Left lung (tissue), 10 donors: ENCODE data around the gene PRRC2A. TPM values are rescaled to one million over a fixed set of nuclear protein-coding genes. Genes with fewer than 3 reads are reported as not detected.

Experiments
- ATAC-seq: fragments of 200-7000 bp; cut with Tn5 transposase; one replicate; pipeline ENCODE4 v1.9.1; 2020; ENCODE audit warnings: moderate library complexity
- DNase-seq, 4 donors: peaks; one replicate each; pipeline ENCODE4 v3.0.0-alpha.2; 2013 to 2020
- H3K27ac ChIP-seq, 2 donors: fragments of 200-600 bp; sonication (generic) in 1 of 2; one replicate each; pipeline versions ENCODE4 v1.5.0 to v1.8.0; 2020 to 2021
- H3K27me3 ChIP-seq, 2 donors: fragments of 200-600 bp; sonication (generic) in 1 of 2; one replicate each; pipeline versions ENCODE4 v1.5.0 to v1.8.0; 2020 to 2021
- H3K36me3 ChIP-seq, 2 donors: fragments of 200-600 bp; sonication (generic) in 1 of 2; one replicate each; pipeline versions ENCODE4 v1.5.0 to v1.8.0; 2020 to 2021
- H3K4me1 ChIP-seq, 2 donors: fragments of 200-600 bp; one replicate each; pipeline ENCODE4 v1.8.0; 2021
- H3K4me3 ChIP-seq, 2 donors: fragments of 200-600 bp; sonication (generic) in 1 of 2; one replicate each; pipeline versions ENCODE4 v1.5.0 to v1.8.0; 2020 to 2021; ENCODE audit warnings: mild to moderate bottlenecking in 1 of 2
- H3K9me3 ChIP-seq, 2 donors: fragments of 200-600 bp; sonication (generic) in 1 of 2; one replicate each; pipeline versions ENCODE4 v1.5.0 to v1.8.0; 2020 to 2021
- CTCF ChIP-seq, 2 donors: fragments of 200-600 bp; sonication (generic) in 1 of 2; IDR thresholded peaks; one replicate each; pipeline versions ENCODE4 v1.5.0 to v1.8.0; 2021; ENCODE audit warnings: antibody characterized with exemption in 2 of 2
- intact Hi-C, 2 donors: fragments of 100-400 bp; cut with DNase I; formaldehyde crosslinking; loops; one replicate each; pipeline versions ENCODE4 v1.11.2 to v1.14.2; 2022
- polyA plus RNA-seq, 6 donors: library from polyadenylated mRNA; unstranded; fragments of 120-200 nt; gene quantifications; one replicate each; pipeline ENCODE4 v1.2.1, GENCODE V29; 2013; ENCODE audit not compliant: insufficient read length in 6 of 6
- total RNA-seq, 2 donors: library from RNA; stranded (reverse); fragmentation: NEBNext Ultra II Directional; extraction: Animal tissue kit (Norgen Biotek cat#: 25700); gene quantifications; one replicate each; pipeline ENCODE4 v1.2.1, GENCODE V29; 2021
- donor health status: DM: no; HTN: yes; CAD: no.
- donor health status: DM: no; HTN: no; CAD: no.

PRRC2A gene
- total and polyA plus RNA-seq, 8 donors: 130 to 201 (median 164) TPM

- Histone ChIP-seq H3K36me3 (peaks cover 0 to 22% of the 10 kb centered on the region in 2 donors), H3K27me3 (no peaks in the 10 kb centered on the region), H3K4me1 (peaks cover 5 to 18% of the 10 kb centered on the region in 2 donors), H3K4me3 (no peak overlapping the region), H3K9me3 (no peaks in the 10 kb centered on the region), H3K27ac (no peak overlapping the region)
- no peak for ATAC-seq
- no peak for TF ChIP-seq CTCF (IDR thresholded peaks at IDR 0.05)
- DNase-seq: no peak
- intact Hi-C loops: loop anchor here in 1 of 2 donors (10.0 kb wide), 2 partner anchors 188 to 278 kb away; partner anchors contain the start of genes NELFE, NEU1 and SKIC2
Observed at GRCh38 chr6:31676904-31677303, 56.4 kb downstream of the PRRC2A start.

- DNase-seq (no peak), ATAC-seq (no peak)
- H3K27me3 ChIP-seq: no peaks in the 10 kb centered on the region
- H3K9me3 ChIP-seq: no peaks in the 10 kb centered on the region
- TF ChIP-seq CTCF (IDR thresholded peaks at IDR 0.05): no peak
- peaks cover 0 to 12% of the 10 kb centered on the region in 2 donors for H3K36me3 ChIP-seq
- H3K4me1 ChIP-seq: peaks cover 5 to 19% of the 10 kb centered on the region in 2 donors
- intact Hi-C loops: loop anchor here in 1 of 2 donors (10.0 kb wide), 2 partner anchors 187 to 277 kb away; partner anchors contain the start of genes NELFE, NEU1 and SKIC2
- no peak overlapping the region for H3K27ac ChIP-seq
- H3K4me3 ChIP-seq: no peak overlapping the region
Observed at GRCh38 chr6:31677955-31678354, 57.4 kb downstream of the PRRC2A start.

- DNase-seq (peak; percentile 86 to 95 (median 90)), ATAC-seq (peak; percentile 92)
- Histone ChIP-seq H3K27me3 (no peaks in the 10 kb centered on the region), H3K4me1 (peaks cover 5 to 24% of the 10 kb centered on the region in 2 donors), H3K9me3 (no peaks in the 10 kb centered on the region), H3K27ac (peak within 1 kb of the TSS; percentile 60 to 82), H3K36me3 (peaks cover 0 to 15% of the 10 kb centered on the region in 2 donors), H3K4me3 (peak within 1 kb of the TSS; percentile 38 to 50)
- intact Hi-C loops: no loop called here
- TF ChIP-seq CTCF (IDR thresholded peaks at IDR 0.05): peak; percentile 41 to 75
Observed at GRCh38 chr6:31680226-31681134, 60.0 kb downstream of the PRRC2A start, which contains the start of gene LY6G5C. Gene LY6G5C (minus strand): TSS chr6:31681067. CDS start chr6:31680373, 694 bp downstream.

GRCh38 chr6:31681135-31681671, 60.7 kb downstream of the PRRC2A start:
- intact Hi-C loops: no loop called here

More at GRCh38 chr6:31681135-31681671, 60.7 kb downstream of the PRRC2A start:
- peak overlapping the region; percentile 60 to 82 for H3K27ac ChIP-seq
- no peak for TF ChIP-seq CTCF (IDR thresholded peaks at IDR 0.05)
- no peaks in the 10 kb centered on the region for H3K27me3 ChIP-seq
- DNase-seq: peak in 2 of 4 donors; percentile 53 to 92
- H3K36me3 ChIP-seq: peaks cover 0 to 23% of the 10 kb centered on the region in 2 donors
- H3K4me3 ChIP-seq: peak overlapping the region; percentile 38 to 50
- peaks cover 5 to 24% of the 10 kb centered on the region in 2 donors for H3K4me1 ChIP-seq
- ATAC-seq: peak; percentile 68
- H3K9me3 ChIP-seq: no peaks in the 10 kb centered on the region
